ENCODE data around the gene TNFRSF8. TPM values are rescaled to one million over a fixed set of nuclear protein-coding genes. Genes with fewer than 3 reads are reported as not detected.

TNFRSF8 gene
- total RNA-seq, 1 experiment from 2014 or later = 2.9 TPM

DNA sequence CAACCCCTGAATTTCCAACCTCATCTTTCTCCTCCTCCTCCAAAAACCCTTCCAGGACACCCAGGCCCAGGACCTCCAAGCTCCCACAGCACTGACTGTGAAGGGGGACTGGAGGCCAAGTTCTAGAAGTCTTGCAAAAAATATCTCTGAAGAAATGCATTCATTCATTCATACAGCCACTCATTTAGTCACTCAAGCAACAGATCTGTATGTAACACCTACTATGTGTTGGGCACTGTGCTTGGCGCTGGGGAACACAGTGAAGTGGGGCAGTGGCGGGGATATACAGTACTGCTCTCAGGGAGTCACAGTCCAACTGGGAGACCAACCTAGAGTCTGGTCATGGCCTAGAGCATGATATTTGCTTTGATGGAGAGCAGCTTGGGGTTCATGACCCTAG lies 88.4 kb downstream of the TNFRSF8 start:
- Histone ChIP-seq H2AFZ (ENCODE audit: low read length) (no peak overlapping the region), H3K79me2 (ENCODE audit: insufficient read depth, low read length) (no peaks in the 10 kb centered on the region), H3K23ac (ENCODE audit: insufficient read length, low read depth, low read length) (no peak overlapping the region), H3K14ac (ENCODE audit: insufficient read depth, low read length) (no peak overlapping the region), H3K79me1 (ENCODE audit: insufficient read depth, low read depth, low read length, poor library complexity, severe bottlenecking) (no peaks in the 10 kb centered on the region), H2AK5ac (ENCODE audit: insufficient read length, low read length) (no peak overlapping the region), H3K4me2 (ENCODE audit: insufficient read depth, insufficient read length, low read length) (no peak overlapping the region), H2BK5ac (ENCODE audit: insufficient read length, low read length) (no peak overlapping the region), H2BK12ac (ENCODE audit: insufficient read length, low read depth, low read length) (no peak overlapping the region), H2BK20ac (ENCODE audit: low read depth, low read length, poor library complexity, severe bottlenecking) (no peak overlapping the region), H3K27ac (ENCODE audit: insufficient read length, low read depth, low read length) (no peak overlapping the region), H3K23me2 (ENCODE audit: insufficient read length, low read depth, low read length, poor library complexity, severe bottlenecking) (no peaks in the 10 kb centered on the region), H4K20me1 (ENCODE audit: control insufficient read depth, insufficient read depth, insufficient read length) (no peaks in the 10 kb centered on the region), H4K91ac (ENCODE audit: insufficient read length, low read depth, low read length) (no peak overlapping the region), H2BK15ac (ENCODE audit: low read depth, low read length) (no peak overlapping the region), H3K9me3 (ENCODE audit: control insufficient read depth, low read depth, low read length) (no peaks in the 10 kb centered on the region), H4K5ac (ENCODE audit: insufficient read length, low read depth, low read length) (no peak overlapping the region), H3K4me1 (ENCODE audit: insufficient read depth, low read length) (no peaks in the 10 kb centered on the region), H3K9ac (ENCODE audit: extremely low read depth, insufficient read length, low read length) (no peak overlapping the region), H3K56ac (ENCODE audit: insufficient read length, low read depth, low read length) (no peak overlapping the region), H2BK120ac (ENCODE audit: low read depth, low read length, poor library complexity, severe bottlenecking) (no peak overlapping the region), H3K18ac (ENCODE audit: insufficient read length, low read depth, low read length) (no peak overlapping the region), H3K4ac (ENCODE audit: low read depth, low read length) (no peak overlapping the region), H3T11ph (ENCODE audit: low read length) (no peak overlapping the region), H4K8ac (replicated peaks; ENCODE audit: insufficient read length, low read depth, low read length) (no peak overlapping the region), H3K27me3 (ENCODE audit: insufficient read depth, low read length) (no peaks in the 10 kb centered on the region)
- no peak overlapping the region for H3K4me3 Mint-ChIP-seq
- peaks cover 9 to 12% of the 10 kb centered on the region in 2 experiments for H3K4me1 Mint-ChIP-seq
- H3K36me3 Mint-ChIP-seq (ENCODE audit: insufficient read depth in 1 of 3, low read depth in 3 of 3) = no peaks in the 10 kb centered on the region
- H3K9me3 Mint-ChIP-seq = no peaks in the 10 kb centered on the region; a peak in 1 of 5 replicates
- TF ChIP-seq CTCF (conservative IDR thresholded peaks at IDR 0.05) = no peak
- no CpG with 5 or more reads among the region's 2 CpGs for whole genome bisulfite sequencing (ENCODE audit: extremely low coverage, insufficient read length, low lambda C conversion rate)
- H3K27me3 Mint-ChIP-seq (ENCODE audit: low read depth) = peaks cover 15% of the 10 kb centered on the region
- no peak for DNase-seq
- H3K27ac Mint-ChIP-seq = no peak overlapping the region
